OCI-LY1 (cell line): ENCODE measurements around the gene ZBED2.

ENCODE experiments used
- H2AFZ ChIP-seq: fragments of 200-600 bp; sonication (generic), shearing (Covaris generic); 2 replicates; pipeline ENCODE4 v1.6.0; 2014; ENCODE audit warnings: antibody characterized with exemption, mild to moderate bottlenecking, low read length
- H3F3A ChIP-seq: fragments of 200-600 bp; sonication (generic), shearing (Covaris generic); 2 replicates; pipeline ENCODE4 v1.6.0; 2014; ENCODE audit warnings: mild to moderate bottlenecking, antibody characterized with exemption, low read length, moderate library complexity; ENCODE audit not compliant: insufficient read depth
- H3K27ac ChIP-seq: fragments of 200-600 bp; sonication (generic); 2 replicates; pipeline ENCODE4 v1.5.1; 2014; ENCODE audit warnings: low read length, mixed run types, mild to moderate bottlenecking, low read depth; ENCODE audit not compliant: poor library complexity, severe bottlenecking
- H3K27me3 ChIP-seq: fragments of 200-600 bp; sonication (generic); 2 replicates; pipeline ENCODE4 v1.6.0; 2014; ENCODE audit warnings: antibody characterized with exemption, mild to moderate bottlenecking, low read length, moderate library complexity; ENCODE audit not compliant: insufficient read depth
- H3K36me3 ChIP-seq: fragments of 200-600 bp; sonication (generic); 2 replicates; pipeline ENCODE4 v1.6.1; 2014; ENCODE audit warnings: mild to moderate bottlenecking, antibody characterized with exemption, low read length, moderate library complexity, mixed read lengths; ENCODE audit not compliant: insufficient read depth
- H3K4me1 ChIP-seq: fragments of 200-600 bp; sonication (generic); 2 replicates; pipeline ENCODE4 v1.5.1; 2014; ENCODE audit warnings: mild to moderate bottlenecking, low read length, moderate library complexity; ENCODE audit not compliant: insufficient read depth, severe bottlenecking
- H3K4me2 ChIP-seq: fragments of 200-600 bp; sonication (generic), shearing (Covaris generic); 2 replicates; pipeline ENCODE4 v1.6.1; 2014; ENCODE audit warnings: low read length
- H3K4me3 ChIP-seq: fragments of 200-600 bp; sonication (generic); 2 replicates; pipeline ENCODE4 v1.5.1; 2014; ENCODE audit warnings: low read length, low read depth, mild to moderate bottlenecking, mixed read lengths; ENCODE audit not compliant: poor library complexity, severe bottlenecking
- H3K79me2 ChIP-seq: fragments of 200-600 bp; shearing (Covaris generic); 2 replicates; pipeline ENCODE4 v1.6.1; 2016; ENCODE audit warnings: mixed run types, low read length, mixed read lengths; ENCODE audit not compliant: insufficient read depth
- H3K9ac ChIP-seq: fragments of 200-600 bp; sonication (generic), shearing (Covaris generic); 2 replicates; pipeline ENCODE4 v1.6.1; 2014; ENCODE audit warnings: mild to moderate bottlenecking, low read length, mixed read lengths
- H3K9me2 ChIP-seq: fragments of 200-600 bp; sonication (generic), shearing (Covaris generic); 2 replicates; pipeline ENCODE4 v1.6.1; 2014; ENCODE audit warnings: low read depth, mild to moderate bottlenecking, low read length, mixed read lengths
- H3K9me3 ChIP-seq: fragments of 200-600 bp; shearing (Covaris generic); 2 replicates; pipeline ENCODE4 v1.6.1; 2014; ENCODE audit warnings: low read length, mixed read lengths
- H4K20me1 ChIP-seq: fragments of 200-600 bp; sonication (generic), shearing (Covaris generic); 2 replicates; pipeline ENCODE4 v1.6.0; 2016; ENCODE audit warnings: mild to moderate bottlenecking, low read length; ENCODE audit not compliant: insufficient read depth
- CTCF ChIP-seq: fragments of 200-600 bp; sonication (generic), shearing (Covaris generic); IDR thresholded peaks from 2 replicates; pipeline ENCODE4 v1.5.1; 2017; ENCODE audit warnings: mild to moderate bottlenecking, antibody characterized with exemption, low read length, moderate library complexity, mixed read lengths
- EZH2 ChIP-seq: fragments of 200-600 bp; sonication (generic), shearing (Covaris generic); IDR thresholded peaks from 2 replicates; pipeline ENCODE4 v1.8.0; 2017; ENCODE audit warnings: borderline replicate concordance, mixed run types, mild to moderate bottlenecking, antibody characterized with exemption, low read length, moderate library complexity, mixed read lengths

Gene ZBED2

GRCh38 chr3:111547631-111548030 is 47.5 kb downstream of the ZBED2 start:
- H3K9ac ChIP-seq: peak overlapping the region; percentile 55; the same call in 1 of the 2 replicates

GRCh38 chr3:111545349-111545748 is 49.8 kb downstream of the ZBED2 start:
- Histone ChIP-seq H2AFZ (no peak overlapping the region), H3K27ac (peak overlapping the region; percentile 97), H4K20me1 (no peaks in the 10 kb centered on the region), H3K79me2 (no peaks in the 10 kb centered on the region), H3K4me2 (no peak overlapping the region; the same call in 1 of the 2 replicates), H3K4me1 (peaks cover 95% of the 10 kb centered on the region), H3K9me3 (no peaks in the 10 kb centered on the region), H3K36me3 (no peaks in the 10 kb centered on the region), H3F3A (no peaks in the 10 kb centered on the region; the same call in 1 of the 2 replicates), H3K9me2 (no peaks in the 10 kb centered on the region), H3K27me3 (no peaks in the 10 kb centered on the region), H3K4me3 (no peak overlapping the region), H3K9ac (no peak overlapping the region)
- TF ChIP-seq CTCF (no peak), EZH2 (no peak)

More at GRCh38 chr3:111547631-111548030, 47.5 kb downstream of the ZBED2 start:
- Histone ChIP-seq H3K9me3 (0 out of 2 replicates have a peak, but pooled peaks cover 3% of the 10 kb centered on the region), H3K4me3 (peak overlapping the region; percentile 35), H3F3A (no peaks in the 10 kb centered on the region; the same call in 1 of the 2 replicates), H3K27me3 (no peaks in the 10 kb centered on the region), H3K9me2 (no peaks in the 10 kb centered on the region), H3K4me1 (peaks cover 83% of the 10 kb centered on the region), H3K27ac (peak overlapping the region; percentile 97), H2AFZ (no peak overlapping the region), H3K4me2 (peak overlapping the region; percentile 68), H3K36me3 (no peaks in the 10 kb centered on the region), H4K20me1 (no peaks in the 10 kb centered on the region), H3K79me2 (no peaks in the 10 kb centered on the region)
- no peak for TF ChIP-seq EZH2
- no peak for TF ChIP-seq CTCF
